ENCODE results near the gene MRRF.

Gene MRRF

DNA sequence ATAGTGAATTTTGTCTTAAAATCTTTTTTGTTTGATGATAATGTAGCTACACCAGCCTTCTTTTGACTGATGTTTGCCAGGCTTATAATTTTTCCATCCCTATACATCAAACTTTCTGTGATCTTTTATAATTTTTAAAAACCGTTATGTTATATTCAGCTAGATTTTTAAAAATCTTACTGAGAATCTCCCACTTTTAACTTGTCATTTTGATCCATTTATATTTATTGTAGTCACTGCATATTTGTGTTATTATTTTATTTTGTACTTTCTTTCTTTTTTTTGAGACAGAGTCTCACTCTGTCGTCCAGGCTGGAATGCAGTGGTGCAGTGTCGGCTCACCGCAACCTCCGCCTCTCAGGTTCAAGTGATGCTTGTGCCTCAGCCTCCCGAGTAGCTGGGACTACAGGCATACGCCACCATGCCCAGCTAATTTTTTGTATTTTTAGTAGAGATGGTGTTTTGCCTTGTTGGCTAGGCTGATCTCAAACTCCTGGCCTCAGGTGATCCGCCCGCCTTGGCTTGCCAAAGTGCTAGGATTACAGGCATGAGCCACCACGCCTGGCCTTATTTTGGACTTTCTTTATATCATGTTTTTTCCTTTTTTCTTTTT lies 12.7 kb downstream of the MRRF start:
- no peak for TF ChIP-seq GATA3 (IDR thresholded peaks at IDR 0.05; ENCODE audit: low read depth, low read length)
- no peak for TF ChIP-seq GATA2 (IDR thresholded peaks at IDR 0.05; ENCODE audit: low read depth, low read length)

DNA sequence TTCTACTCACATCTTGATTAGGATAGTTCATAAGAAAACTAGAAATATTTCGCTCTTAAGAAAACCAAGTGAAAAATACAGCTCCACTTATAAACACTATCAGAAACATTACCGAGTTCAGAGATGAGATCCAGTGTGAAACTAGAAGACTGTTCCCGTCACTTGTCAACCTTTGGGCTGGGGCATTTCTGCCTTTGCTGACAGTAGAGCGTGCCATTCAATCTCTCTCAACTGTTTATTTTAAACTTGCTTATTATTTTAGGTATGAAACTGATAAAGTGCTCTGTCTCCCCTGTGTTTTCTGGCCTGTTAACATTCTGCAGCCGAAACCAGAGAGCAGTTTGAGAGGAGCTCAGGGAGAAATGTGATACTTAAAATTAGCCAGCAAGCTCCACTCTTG lies 16.7 kb downstream of the MRRF start:
- TF ChIP-seq GATA3 (IDR thresholded peaks at IDR 0.05; ENCODE audit: low read depth, low read length) (no peak), GATA2 (IDR thresholded peaks at IDR 0.05; ENCODE audit: low read depth, low read length) (no peak)

DNA sequence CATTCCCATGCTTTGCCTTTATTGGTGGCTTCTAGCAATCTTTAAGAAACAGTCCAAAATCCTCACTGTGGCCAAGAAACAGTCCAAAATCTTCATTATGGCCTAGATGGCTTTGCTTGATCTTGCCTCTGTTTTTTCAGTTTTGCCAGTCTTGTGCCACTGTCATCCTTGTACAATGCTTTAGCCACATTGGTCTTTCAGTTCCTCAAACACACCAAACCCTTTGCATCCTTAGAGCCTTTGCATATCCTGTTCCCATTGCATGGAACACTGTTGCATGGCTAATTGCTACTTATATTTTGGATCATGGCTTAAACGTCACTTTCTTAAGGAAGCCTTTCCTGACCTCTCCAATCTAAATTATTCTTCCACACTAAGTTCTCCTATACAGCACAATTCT lies 22.1 kb downstream of the MRRF start:
- TF ChIP-seq GATA2 (IDR thresholded peaks at IDR 0.05; ENCODE audit: low read depth, low read length) (no peak), GATA3 (IDR thresholded peaks at IDR 0.05; ENCODE audit: low read depth, low read length) (no peak)

DNA sequence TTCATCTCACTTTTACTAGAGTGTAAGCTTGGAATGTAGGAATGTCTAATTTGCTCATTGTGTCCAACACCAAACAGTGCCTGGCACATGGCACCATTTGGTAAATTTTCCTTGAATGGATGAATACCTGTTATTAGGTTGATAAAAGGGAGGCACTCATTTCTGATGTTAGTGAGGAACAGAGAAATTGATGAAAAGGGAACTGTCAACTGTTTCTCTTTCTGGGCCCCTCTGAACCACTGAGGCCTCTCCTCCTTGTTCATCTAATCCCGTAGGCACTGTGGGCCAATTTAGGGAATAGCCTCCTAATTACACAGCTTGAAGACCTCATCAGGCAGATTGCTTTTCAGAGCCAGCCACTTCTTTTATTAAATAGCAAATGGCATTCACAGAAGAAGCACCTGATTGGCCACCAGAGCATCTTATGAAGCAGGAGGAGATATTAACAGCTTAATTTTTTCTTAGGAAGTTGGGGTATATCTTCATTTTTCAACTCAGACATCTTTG lies 22.6 kb downstream of the MRRF start:
- TF ChIP-seq GATA3 (IDR thresholded peaks at IDR 0.05; ENCODE audit: low read depth, low read length): no peak
- no peak for TF ChIP-seq GATA2 (IDR thresholded peaks at IDR 0.05; ENCODE audit: low read depth, low read length)

DNA sequence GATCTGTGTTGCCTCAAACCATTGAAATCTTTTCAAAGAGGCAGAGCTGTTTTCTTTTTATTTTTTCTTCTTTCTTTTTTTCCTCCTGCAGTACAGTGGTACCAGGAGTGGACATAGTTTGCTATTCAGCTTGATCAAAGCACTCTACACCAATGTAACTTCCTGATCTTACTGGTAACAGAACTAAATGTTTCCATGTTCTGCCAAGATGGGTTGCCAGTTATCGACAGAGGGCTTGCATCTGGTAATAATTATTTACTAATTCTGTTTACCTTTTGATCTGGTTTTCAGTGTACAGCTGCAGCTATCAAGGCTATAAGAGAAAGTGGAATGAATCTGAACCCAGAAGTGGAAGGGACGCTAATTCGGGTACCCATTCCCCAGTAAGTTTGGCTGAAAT lies 26.8 kb downstream of the MRRF start:
- TF ChIP-seq GATA3 (IDR thresholded peaks at IDR 0.05; ENCODE audit: low read depth, low read length) (no peak), GATA2 (IDR thresholded peaks at IDR 0.05; ENCODE audit: low read depth, low read length) (no peak)

DNA sequence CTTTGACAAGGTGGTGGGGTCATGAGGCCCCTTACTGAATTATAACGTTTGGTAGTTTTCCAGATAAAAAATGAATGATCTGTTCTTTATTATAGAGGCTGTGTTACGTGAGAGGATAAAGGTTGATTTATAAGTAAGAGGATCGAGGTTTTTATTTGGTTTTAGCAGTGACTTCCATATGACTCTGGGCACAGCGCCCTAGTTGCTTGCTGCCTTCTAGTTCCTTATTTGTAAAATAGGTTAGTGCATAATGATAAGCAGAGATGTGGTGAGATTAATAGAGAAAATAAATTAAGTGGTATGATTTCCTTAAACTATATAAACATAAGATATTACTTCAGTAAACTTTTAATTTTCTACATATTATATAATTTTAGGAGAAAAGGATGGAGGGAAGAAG lies 29.8 kb downstream of the MRRF start:
- TF ChIP-seq GATA2 (IDR thresholded peaks at IDR 0.05; ENCODE audit: low read depth, low read length) (no peak), GATA3 (IDR thresholded peaks at IDR 0.05; ENCODE audit: low read depth, low read length) (no peak)

DNA sequence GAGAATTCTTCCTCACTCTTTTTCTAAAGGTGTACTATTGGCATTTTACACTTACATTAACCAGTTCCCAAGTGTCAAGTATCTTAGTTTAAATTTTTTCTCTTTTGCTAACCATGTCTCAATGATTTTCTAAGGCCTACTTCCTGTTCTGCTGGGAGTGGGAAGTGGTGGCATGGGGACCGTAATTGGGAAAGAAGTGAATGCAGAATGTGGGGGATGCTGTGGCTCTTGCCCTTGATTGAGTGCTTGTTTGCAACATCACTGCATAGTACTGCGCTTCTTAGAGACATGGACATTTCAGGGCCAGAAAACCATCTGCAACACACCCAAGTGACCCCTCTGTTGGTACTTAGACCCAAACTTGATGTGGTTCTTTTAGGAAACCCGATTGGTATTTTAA lies 32.8 kb downstream of the MRRF start:
- TF ChIP-seq GATA2 (IDR thresholded peaks at IDR 0.05; ENCODE audit: low read depth, low read length): no peak
- no peak for TF ChIP-seq GATA3 (IDR thresholded peaks at IDR 0.05; ENCODE audit: low read depth, low read length)

DNA sequence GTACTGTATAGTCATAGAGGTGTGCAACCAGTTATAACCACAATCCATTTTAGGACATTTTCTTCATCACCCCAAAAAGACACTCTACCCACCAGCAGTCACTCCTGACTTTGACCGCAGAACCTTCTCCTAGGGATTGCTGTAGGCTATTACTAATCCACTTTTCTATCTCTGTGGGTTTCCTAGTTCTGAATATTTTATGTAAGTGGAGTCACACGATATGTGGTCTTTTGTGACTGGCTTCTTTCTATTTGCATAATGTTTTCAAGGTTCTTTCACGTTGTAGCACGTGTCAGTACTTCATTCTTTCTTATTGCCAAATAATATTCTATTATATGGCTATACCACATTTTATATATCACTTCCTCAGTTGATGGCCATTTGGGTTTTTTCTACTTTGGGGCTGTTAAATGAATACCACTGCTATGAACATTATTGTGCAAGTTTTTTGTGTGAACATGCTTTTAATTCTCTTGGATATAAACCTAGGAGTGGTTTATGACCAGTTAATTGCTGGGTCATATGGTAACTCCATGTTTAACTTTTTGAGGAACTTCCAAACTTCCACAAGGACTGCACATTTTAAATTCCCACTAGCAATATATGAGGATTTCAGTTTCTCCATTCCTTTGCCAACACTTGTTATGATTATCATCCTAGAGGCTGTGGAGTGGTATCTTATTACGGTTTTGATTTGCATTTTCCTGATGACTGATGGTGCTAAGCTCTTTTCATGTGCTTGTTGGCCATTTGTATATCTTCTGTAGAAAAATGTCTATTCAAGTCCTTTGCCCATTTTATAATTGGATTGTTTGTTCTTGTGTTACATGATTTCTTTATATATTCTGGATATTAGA lies 37.8 kb downstream of the MRRF start:
- TF ChIP-seq GATA2 (IDR thresholded peaks at IDR 0.05; ENCODE audit: low read depth, low read length) (no peak), GATA3 (IDR thresholded peaks at IDR 0.05; ENCODE audit: low read depth, low read length) (no peak)

DNA sequence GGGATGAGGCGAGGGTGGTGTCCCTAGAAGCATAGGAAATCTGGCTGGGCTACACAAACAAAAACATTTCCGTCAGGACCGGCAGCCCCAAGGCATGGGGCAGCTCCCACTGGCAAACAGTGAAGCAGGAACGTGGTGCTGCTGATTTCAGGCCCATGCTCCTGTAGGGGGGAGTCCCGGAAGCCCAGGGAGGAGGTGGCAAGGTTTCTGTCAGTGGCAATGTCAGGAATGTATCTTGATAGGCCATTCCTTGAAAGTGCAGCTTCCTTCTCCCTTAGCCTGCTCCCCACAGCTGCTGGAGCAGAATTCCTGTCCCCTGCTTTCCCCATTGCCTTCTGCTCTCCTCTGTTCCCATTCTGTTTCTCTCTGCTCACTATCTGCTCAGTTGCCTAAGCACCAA lies 42.4 kb downstream of the MRRF start:
- TF ChIP-seq GATA3 (IDR thresholded peaks at IDR 0.05; ENCODE audit: low read depth, low read length) (no peak), GATA2 (IDR thresholded peaks at IDR 0.05; ENCODE audit: low read depth, low read length) (no peak)

DNA sequence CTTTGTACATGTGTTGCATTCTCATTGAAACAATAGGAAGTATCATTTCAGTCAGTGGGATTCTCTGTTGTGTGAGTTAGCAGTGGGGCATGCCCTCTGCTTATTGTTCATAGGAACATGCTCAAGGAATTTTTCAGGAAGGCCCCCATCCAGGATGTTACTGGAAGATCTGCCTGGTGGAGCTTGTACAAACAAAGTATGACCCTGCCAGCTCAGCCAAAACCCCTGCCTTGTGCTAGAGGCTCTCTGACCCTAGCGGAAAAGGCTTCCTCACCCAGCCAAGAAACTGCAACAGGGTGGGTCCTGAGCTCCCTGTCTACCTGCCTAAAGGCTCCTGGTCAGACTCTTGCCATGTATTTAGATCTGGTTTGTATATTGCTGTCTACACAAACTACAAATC lies 43.2 kb downstream of the MRRF start:
- TF ChIP-seq GATA3 (IDR thresholded peaks at IDR 0.05; ENCODE audit: low read depth, low read length) (no peak), GATA2 (IDR thresholded peaks at IDR 0.05; ENCODE audit: low read depth, low read length) (no peak)

DNA sequence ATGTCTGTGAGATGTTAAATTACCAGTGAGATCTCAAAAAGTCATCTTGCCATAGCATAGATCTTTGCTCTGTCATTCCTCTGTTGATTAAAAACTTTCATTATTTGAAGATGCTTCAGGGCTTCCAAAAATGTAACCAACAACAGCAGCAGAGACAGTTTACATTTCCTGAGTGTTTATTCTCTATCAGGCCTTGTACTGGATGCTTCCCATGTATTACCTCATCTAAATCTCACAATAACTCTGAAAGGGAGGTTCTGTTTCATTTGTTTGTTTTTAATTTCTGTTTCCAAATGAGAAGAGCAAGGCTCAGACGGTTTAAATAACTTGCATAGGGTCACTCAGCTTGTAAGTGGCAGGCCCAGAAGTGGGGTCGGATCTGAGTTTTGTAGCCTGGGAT lies 45.2 kb downstream of the MRRF start:
- TF ChIP-seq GATA3 (IDR thresholded peaks at IDR 0.05; ENCODE audit: low read depth, low read length) (no peak), GATA2 (IDR thresholded peaks at IDR 0.05; ENCODE audit: low read depth, low read length) (no peak)

DNA sequence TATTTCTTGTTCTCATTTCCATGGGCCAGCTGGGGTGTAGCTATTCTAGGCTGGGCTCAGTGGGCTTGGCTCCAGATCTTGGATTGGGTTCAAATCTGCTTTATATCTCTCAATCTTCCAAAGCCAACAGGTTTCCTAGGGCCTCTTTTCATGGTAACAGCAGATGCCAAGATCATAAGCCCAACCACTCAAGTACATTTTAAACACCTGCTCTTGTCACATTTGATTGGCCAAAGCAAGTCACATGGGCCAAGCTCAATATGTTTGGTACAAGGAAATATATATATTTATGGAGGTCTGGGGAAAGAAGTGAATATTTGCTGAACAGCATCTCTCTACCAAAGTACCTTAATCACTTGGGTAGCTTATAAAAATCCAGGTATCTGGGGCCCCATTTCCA lies 49.5 kb downstream of the MRRF start:
- TF ChIP-seq GATA2 (IDR thresholded peaks at IDR 0.05; ENCODE audit: low read depth, low read length) (no peak), GATA3 (IDR thresholded peaks at IDR 0.05; ENCODE audit: low read depth, low read length) (no peak)

DNA sequence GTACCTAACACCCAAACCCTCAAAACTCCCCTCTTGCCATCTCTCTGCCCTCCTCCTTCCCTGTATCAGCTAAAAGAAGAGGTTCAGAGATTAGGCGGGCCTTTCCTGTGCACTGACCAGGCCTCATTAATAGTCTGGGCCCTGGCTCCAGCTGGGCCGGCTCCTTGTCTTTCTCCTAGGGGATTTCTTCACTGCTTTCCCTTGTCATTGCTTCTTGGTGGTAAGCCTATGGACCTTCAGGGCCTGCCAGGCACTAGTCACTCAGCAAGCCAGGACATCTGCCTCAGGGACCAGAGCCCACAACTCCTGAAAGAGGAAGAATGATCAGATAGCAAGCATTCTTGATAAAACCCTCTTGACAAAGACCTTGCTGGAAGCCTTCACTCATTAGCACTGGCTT lies 50.9 kb downstream of the MRRF start:
- TF ChIP-seq GATA2 (IDR thresholded peaks at IDR 0.05; ENCODE audit: low read depth, low read length) (no peak), GATA3 (IDR thresholded peaks at IDR 0.05; ENCODE audit: low read depth, low read length) (no peak)

DNA sequence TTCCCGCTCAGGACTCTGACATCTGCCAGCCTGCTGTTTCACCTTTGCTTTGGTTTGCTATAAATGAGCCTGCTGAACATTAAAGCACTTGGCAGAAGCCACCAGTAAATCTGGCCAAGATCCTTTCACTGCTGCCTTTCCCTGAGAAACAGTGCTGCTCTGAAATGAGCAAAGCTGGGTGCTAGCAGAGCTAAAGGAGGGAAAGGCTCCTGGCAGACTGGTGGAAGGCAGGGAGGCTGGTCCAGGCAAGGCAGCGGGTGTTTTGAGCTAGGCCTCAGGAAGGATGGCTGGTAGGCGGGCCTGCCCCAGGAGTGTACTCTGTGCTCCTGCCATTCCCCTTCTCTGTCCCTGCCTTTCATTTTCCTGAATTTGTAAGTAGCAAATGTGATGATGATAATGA lies 53.6 kb downstream of the MRRF start:
- TF ChIP-seq GATA3 (IDR thresholded peaks at IDR 0.05; ENCODE audit: low read depth, low read length) (no peak), GATA2 (IDR thresholded peaks at IDR 0.05; ENCODE audit: low read depth, low read length) (no peak)

DNA sequence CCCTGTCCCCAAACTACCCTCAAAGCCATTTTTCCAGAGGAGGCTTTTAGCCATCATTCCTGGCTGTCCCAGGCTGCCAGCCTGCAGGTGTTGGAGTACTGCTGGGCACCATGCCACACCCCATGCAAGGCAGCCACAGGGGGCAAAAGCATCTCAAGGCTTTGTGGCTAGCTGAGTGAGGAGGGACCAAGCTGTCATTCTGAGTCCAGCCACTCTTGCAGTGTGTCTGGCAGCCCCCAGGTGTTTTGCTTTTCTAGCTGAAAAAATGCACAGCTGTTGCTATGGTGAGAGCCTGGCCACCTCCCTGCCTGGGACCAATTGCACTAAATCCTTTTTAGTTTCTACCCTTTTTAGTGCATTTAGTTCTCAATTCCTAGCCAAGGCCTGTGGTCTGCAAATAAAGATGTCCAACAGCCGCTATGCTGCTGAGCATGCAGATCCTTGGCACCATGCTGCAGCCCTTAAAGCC lies 55.8 kb downstream of the MRRF start:
- TF ChIP-seq GATA2 (IDR thresholded peaks at IDR 0.05; ENCODE audit: low read depth, low read length) (no peak), GATA3 (IDR thresholded peaks at IDR 0.05; ENCODE audit: low read depth, low read length) (no peak)

Data from SH-SY5Y (cell line).